GM21576 (cell line): Measurements from ENCODE around the gene ITGAD.

Experiments
- ATAC-seq: cut with Tn5 transposase; IDR thresholded peaks from one replicate; pipeline ENCODE4 v1.9.1; 2021; ENCODE audit warnings: mild to moderate bottlenecking, moderate library complexity; ENCODE audit not compliant: unreplicated experiment

The ITGAD gene

DNA sequence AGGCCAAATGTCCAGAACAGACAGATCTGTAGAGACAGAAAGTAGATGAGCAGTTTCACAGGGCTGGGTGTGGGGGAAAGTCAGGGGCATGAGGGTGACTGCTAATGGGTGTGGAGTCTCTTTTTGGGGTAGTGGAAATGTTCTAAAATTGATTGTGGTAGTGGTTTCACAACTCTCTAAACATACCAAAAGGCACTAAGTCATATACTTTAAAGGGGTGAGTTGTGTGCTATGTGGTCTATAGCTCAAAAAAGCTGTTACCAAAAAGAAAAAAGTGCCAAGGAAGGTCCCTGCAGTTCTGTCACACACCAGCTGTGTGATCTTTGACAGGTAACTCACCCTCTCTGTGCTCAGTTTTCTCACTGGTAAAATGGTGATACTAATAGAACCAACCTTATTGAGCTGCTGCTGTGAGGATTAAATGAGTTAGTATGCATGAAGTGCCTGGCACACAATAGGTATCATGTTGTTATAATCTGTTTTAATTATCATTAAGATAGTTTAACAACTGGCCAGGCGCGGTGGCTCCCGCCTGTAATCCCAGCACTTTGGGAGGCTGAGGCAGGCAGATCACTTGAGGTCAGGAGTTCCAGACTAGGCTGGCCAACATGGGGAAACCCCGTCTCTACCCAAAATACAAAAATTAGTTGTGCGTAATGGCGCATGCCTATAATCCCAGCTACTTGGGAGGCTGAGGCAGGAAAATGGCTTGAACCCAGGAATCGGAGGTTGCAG lies 27.8 kb upstream of the ITGAD start:
- no peak for ATAC-seq

GRCh38 chr16:31367853-31368252 lies 25.3 kb upstream of the ITGAD start:
- no peak for ATAC-seq

DNA sequence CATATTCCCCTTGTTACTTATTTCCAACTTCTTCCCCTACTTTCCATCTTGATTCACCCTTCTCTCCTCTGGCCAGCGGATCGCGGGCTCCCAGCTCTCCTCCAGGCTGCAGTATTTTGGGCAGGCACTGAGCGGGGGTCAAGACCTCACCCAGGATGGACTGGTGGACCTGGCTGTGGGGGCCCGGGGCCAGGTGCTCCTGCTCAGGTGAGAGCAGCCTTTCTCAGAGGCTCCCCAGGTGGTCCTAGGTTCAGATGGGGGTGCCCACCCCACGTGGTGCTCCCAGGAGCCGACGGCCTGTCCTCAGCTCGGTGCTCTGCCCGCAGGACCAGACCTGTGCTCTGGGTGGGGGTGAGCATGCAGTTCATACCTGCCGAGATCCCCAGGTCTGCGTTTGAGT lies 22.1 kb upstream of the ITGAD start:
- ATAC-seq: no peak

GRCh38 chr16:31371619-31372484 lies 21.3 kb upstream of the ITGAD start:
- no peak for ATAC-seq

GRCh38 chr16:31373235-31373634 lies 19.9 kb upstream of the ITGAD start:
- ATAC-seq: no peak

DNA sequence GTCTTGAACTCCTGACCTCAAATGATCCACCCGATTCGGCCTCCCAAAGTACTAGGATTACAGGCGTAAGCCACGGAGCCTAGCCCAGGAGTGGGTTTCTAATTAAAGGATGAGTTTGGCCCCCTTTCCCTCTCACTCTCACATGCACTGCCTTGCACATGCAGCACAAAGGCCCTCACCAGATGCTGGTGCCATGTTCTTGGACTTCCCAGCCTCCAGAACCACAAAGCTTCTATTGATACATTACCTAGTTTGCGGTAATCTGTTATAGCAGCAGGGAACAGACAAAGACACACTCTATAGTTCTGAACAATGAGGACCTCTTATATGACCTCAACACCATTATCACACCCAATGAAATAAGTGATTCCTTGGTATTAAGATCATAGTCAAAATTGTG lies 17.9 kb upstream of the ITGAD start:
- no peak for ATAC-seq

GRCh38 chr16:31376705-31377104 lies 16.4 kb upstream of the ITGAD start:
- no peak for ATAC-seq

GRCh38 chr16:31377210-31377903 lies 15.8 kb upstream of the ITGAD start:
- ATAC-seq: no peak

DNA sequence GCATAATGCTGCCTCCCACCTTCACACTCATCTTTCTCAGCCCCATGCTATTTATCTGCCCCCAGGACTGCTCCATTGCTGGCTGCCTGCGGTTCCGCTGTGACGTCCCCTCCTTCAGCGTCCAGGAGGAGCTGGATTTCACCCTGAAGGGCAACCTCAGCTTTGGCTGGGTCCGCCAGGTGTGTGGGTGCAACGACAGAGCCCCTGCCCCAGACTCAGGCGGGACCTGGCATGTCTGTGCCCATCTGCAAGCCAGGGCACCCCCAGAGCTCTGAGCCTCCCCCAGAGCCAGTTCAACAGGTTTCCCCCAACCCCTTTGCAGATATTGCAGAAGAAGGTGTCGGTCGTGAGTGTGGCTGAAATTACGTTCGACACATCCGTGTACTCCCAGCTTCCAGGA lies 12.9 kb upstream of the ITGAD start:
- no peak for ATAC-seq

- ATAC-seq: peak; percentile 53
These were observed 10.5 kb upstream of the ITGAD start for GRCh38 chr16:31382485-31383161.

DNA sequence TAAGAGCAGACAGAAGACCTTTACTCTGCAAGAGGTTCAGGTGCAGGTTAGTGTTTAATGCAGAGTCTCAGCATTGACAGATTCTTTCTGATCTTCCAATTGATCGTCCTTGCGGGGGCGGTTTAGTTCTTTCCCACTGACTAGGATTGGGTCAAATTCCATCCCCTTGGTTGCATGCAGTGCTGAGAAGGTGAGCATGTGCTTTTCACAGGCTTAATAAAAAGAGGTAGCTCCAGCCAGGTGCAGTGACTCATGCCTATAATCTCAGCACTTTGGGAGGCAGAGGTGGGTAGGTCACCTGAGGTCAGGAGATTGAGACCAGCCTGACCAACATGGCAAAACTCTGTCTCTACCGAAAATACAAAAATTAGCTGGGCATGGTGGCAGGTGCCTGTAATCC lies 7.5 kb upstream of the ITGAD start:
- no peak for ATAC-seq

- no peak for ATAC-seq
These were observed 6.8 kb upstream of the ITGAD start for GRCh38 chr16:31386157-31386984.

DNA sequence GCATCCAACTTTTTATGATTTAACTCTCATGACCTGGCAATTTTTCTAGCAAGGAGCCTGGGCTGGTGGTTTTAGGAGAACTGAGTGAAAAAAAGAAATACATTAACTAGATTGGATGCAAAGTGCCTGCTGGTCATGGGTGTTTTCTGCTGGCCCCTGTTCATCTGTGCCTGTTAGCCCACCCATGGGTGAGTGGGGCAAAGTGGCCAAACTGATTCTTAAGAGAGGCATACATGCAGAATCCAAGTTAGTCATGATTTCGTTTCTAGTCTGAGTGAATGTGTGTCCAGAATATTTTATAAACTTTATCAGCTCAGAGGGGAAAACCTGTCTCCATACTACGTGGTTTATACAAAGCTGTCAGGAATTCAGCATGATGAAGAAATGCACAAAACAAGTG lies 4.6 kb upstream of the ITGAD start:
- ATAC-seq: no peak

- no peak for ATAC-seq
These were observed 2.6 kb upstream of the ITGAD start for GRCh38 chr16:31390504-31391041.

DNA sequence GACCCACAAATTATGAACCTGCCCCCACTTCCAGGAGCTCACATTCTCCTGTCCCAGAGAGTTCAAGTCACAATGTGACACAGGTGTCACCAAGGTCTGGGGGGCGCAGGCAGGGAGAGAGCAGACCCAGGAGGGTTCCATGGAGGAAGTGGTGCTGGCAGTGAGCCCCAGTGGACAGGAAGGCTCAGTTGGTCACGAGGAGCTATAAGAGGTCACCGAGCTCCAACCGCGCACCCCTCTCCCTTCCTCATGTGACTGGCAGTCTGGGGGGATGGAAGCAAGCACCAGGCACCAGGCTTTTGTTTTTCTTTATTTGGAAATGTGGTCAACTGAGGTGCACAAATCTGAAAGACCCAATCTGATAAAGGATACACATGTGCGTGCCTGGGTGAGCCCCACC lies 2.5 kb downstream of the ITGAD start:
- ATAC-seq: no peak

DNA sequence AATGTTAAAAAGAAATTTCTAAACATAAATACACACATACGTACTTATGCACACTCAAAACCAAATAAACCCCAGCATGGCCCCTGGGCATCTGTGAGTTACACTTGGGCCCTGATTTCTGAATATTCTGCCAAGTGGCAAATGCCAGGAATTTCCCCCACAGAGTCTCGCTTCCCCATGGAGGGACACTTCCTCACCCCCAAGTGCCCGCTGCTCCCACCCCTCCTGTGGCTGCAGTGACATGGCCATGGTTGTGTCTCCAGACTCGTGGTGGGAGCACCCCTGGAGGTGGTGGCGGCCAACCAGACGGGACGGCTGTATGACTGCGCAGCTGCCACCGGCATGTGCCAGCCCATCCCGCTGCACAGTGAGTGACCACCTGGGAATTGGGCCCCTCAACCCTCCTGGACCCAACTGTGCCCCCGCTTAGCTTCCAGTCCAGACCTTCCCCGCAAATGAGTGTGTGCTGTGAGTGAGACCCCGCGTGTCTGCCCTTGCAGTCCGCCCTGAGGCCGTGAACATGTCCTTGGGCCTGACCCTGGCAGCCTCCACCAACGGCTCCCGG lies 4.0 kb downstream of the ITGAD start:
- no peak for ATAC-seq

- ATAC-seq: no peak
These were observed 4.6 kb downstream of the ITGAD start for GRCh38 chr16:31397701-31398100.

- ATAC-seq: no peak
These were observed 7.1 kb downstream of the ITGAD start for GRCh38 chr16:31400191-31400590.

- ATAC-seq: no peak
These were observed 8.3 kb downstream of the ITGAD start for GRCh38 chr16:31401436-31401835.

GRCh38 chr16:31402687-31403086 lies 9.6 kb downstream of the ITGAD start:
- no peak for ATAC-seq
